Measurements from ENCODE around the gene UNC13B. TPM values are rescaled to one million over a fixed set of nuclear protein-coding genes. Genes with fewer than 3 reads are reported as not detected.
"Not testable (repeated sequence)": the region's sequence is repeated elsewhere in the genome, so short reads cannot be mapped to it uniquely, and the experiment has no call there.

The UNC13B gene
- total RNA-seq, 4 donors from 2014 or later, result 28.0 to 39.3 (median 34.3) TPM

DNA sequence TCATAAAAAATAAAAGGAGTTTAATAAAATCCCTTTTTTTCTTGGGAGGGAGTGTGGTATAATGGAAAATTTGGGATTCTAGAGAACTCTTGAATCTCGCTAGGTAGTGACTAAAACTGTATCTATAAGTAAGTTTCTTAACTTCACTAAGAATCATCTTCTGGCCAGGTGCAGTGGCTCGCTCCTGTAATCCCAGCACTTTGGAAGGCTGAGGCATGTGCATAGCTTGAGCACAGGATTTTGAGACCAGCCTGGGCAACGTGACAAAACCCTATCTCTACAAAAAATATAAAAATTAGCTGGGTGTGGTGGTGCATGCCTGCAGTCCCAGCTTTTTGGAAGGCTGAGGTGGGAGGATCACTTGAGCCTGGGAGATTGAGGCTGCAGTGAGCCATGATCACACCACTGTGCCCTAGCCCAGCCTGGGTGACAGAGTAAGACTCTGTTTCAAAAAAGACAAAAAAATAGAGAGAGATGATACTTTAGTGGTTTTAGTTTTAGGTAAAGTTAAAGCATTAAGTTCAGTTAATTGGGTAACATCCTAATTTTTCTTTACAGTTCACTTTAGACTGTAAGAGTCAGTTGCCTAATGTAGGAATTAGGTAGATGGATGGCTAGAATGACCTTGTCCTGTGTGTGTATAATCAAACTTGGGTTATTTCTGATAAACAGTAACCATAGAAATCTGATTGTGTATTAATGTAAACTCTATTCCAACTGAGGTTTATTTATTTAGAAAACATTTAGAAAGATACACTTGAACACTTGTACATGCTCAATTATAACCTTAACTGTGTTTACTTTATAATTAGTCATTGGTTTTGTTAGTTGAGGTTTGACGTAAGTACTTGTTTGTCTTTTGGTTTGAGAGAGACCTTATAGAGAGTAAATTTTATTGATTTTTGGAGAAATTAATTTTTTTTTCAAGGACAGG lies 17.8 kb downstream of the UNC13B start:
- no peak for DNase-seq (ENCODE audit: low spot score in 2 of 2)
- 91 to 93% methylated on average over 4 of the region's 4 CpGs for WGBS, 2 donors
- no peaks in the 10 kb centered on the region for H3K4me1 ChIP-seq
- H3K4me3 ChIP-seq, result no peak overlapping the region
- H3K27me3 ChIP-seq, result no peaks in the 10 kb centered on the region
- H3K9me3 ChIP-seq, result peaks cover 0 to 5% (median 0%) of the 10 kb centered on the region in 4 donors
- H3K27ac ChIP-seq, result no peak overlapping the region
- no peaks in the 10 kb centered on the region for H3K36me3 ChIP-seq
- TF ChIP-seq, protein P1, sequence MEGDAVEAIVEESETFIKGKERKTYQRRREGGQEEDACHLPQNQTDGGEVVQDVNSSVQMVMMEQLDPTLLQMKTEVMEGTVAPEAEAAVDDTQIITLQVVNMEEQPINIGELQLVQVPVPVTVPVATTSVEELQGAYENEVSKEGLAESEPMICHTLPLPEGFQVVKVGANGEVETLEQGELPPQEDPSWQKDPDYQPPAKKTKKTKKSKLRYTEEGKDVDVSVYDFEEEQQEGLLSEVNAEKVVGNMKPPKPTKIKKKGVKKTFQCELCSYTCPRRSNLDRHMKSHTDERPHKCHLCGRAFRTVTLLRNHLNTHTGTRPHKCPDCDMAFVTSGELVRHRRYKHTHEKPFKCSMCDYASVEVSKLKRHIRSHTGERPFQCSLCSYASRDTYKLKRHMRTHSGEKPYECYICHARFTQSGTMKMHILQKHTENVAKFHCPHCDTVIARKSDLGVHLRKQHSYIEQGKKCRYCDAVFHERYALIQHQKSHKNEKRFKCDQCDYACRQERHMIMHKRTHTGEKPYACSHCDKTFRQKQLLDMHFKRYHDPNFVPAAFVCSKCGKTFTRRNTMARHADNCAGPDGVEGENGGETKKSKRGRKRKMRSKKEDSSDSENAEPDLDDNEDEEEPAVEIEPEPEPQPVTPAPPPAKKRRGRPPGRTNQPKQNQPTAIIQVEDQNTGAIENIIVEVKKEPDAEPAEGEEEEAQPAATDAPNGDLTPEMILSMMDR (IDR thresholded peaks at IDR 0.05), result no peak
- TF ChIP-seq POLR2A (IDR thresholded peaks at IDR 0.05) (no peak), EP300 (IDR thresholded peaks at IDR 0.05) (no peak)

GRCh38 chr9:35180801-35181200 lies 19.0 kb downstream of the UNC13B start:
- WGBS, 2 donors, result 92 to 94% methylated on average over 2 of the region's 2 CpGs
- peaks cover 0 to 5% (median 0%) of the 10 kb centered on the region in 4 donors for H3K9me3 ChIP-seq
- H3K27me3 ChIP-seq, result no peaks in the 10 kb centered on the region
- H3K27ac ChIP-seq, result no peak overlapping the region
- H3K4me3 ChIP-seq, result no peak overlapping the region
- DNase-seq (ENCODE audit: low spot score in 2 of 2), result no peak
- no peak for TF ChIP-seq POLR2A (IDR thresholded peaks at IDR 0.05)
- TF ChIP-seq, protein P1 (IDR thresholded peaks at IDR 0.05), result no peak
- no peak for TF ChIP-seq EP300 (IDR thresholded peaks at IDR 0.05)
- H3K4me1 ChIP-seq, result no peaks in the 10 kb centered on the region
- H3K36me3 ChIP-seq, result no peaks in the 10 kb centered on the region

- H3K4me3 ChIP-seq; H3K36me3 ChIP-seq; H3K27ac ChIP-seq; H3K9me3 ChIP-seq; H3K4me1 ChIP-seq; H3K27me3 ChIP-seq; DNase-seq (ENCODE audit: low spot score in 2 of 2): not testable (repeated sequence)
- WGBS, 2 donors, result 73 to 84% methylated on average over 3 of the region's 3 CpGs
Observed at GRCh38 chr9:35182401-35182800, 20.6 kb downstream of the UNC13B start.

DNA sequence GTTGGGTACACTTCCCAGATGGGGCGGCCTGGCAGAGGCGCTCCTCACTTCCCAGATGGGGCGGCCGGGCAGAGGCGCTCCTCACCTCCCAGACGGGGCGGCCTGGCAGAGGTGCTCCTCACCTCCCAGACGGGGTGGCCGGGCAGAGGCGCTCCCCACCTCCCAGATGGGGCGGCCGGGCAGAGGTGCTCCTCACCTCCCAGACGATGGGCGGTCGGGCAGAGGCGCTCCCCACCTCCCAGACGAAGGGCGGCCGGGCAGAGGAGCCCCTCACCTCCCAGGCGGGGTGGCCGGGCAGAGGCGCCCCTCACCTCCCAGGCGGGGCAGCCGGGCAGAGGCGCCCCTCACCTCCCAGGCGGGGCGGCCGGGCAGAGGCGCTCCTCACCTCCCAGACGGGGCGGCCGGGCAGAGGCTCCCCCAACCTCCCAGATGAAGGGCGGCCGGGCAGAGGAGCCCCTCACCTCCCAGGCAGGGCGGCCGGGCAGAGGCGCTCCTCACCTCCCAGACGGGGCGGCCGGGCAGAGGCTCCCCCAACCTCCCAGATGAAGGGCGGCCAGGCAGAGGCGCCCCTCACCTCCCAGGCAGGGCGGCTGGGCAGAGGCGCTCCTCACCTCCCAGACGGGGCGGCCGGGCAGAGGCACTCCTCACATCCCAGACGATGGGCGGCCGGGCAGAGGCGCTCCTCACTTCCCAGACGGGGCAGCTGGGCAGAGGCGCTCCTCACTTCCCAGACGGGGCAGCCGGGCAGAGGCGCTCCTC lies 21.4 kb downstream of the UNC13B start:
- not testable (repeated sequence) for DNase-seq (ENCODE audit: low spot score in 2 of 2); H3K36me3 ChIP-seq; H3K4me1 ChIP-seq; H3K4me3 ChIP-seq; H3K9me3 ChIP-seq; H3K27ac ChIP-seq; H3K27me3 ChIP-seq
- WGBS, 2 donors, result 94 to 97% methylated on average over 13 to 37 of the region's 56 CpGs

- not testable (repeated sequence) for H3K36me3 ChIP-seq; DNase-seq (ENCODE audit: low spot score in 2 of 2); H3K27me3 ChIP-seq; H3K4me3 ChIP-seq; H3K9me3 ChIP-seq; H3K4me1 ChIP-seq; H3K27ac ChIP-seq
- WGBS, 2 donors, result 97 to 98% methylated on average over 13 to 39 of the region's 53 CpGs
Observed at GRCh38 chr9:35183755-35184480, 22.1 kb downstream of the UNC13B start.

- H3K36me3 ChIP-seq, result peaks cover 0 to 18% (median 0%) of the 10 kb centered on the region in 3 donors
- DNase-seq (ENCODE audit: low spot score in 2 of 2), result no peak
- H3K4me1 ChIP-seq, result no peaks in the 10 kb centered on the region
- H3K27me3 ChIP-seq, result no peaks in the 10 kb centered on the region
- H3K4me3 ChIP-seq, result no peak overlapping the region
- no peak overlapping the region for H3K27ac ChIP-seq
- WGBS, 2 donors, result 96 to 98% methylated on average over 5 of the region's 5 CpGs
- H3K9me3 ChIP-seq, result peaks cover 0 to 5% (median 0%) of the 10 kb centered on the region in 4 donors
- TF ChIP-seq, protein P1 (IDR thresholded peaks at IDR 0.05), result no peak
- TF ChIP-seq POLR2A (IDR thresholded peaks at IDR 0.05) (no peak), EP300 (IDR thresholded peaks at IDR 0.05) (no peak)
Observed at GRCh38 chr9:35186524-35186923, 24.7 kb downstream of the UNC13B start.
